MCF 10A (cell line): ENCODE results near the gene OR2L2. TPM values are rescaled to one million over a fixed set of nuclear protein-coding genes. Genes with fewer than 3 reads are reported as not detected.

Source experiments
- BruUV-seq: library from RNA; stranded (reverse); fragments of 400-500 nt; replicated peaks from 2 replicates; lab custom pipeline; 2021; lab: Mats Ljungman, UMichigan
- CTCF ChIA-PET: fragments of 300-600 bp; sonication (Branson Sonifier 250); formaldehyde crosslinking; extraction: SDS; loops from one replicate; lab custom pipeline; 2021; ENCODE audit warnings: antibody characterized with exemption, inconsistent platforms; lab: Yijun Ruan, JAX
- POLR2A ChIA-PET: fragments of 300-600, 350-650 bp; sonication (Branson Sonifier 250); formaldehyde crosslinking; extraction: SDS; loops from one replicate; lab custom pipeline; 2020; ENCODE audit warnings: antibody characterized with exemption, inconsistent platforms; lab: Yijun Ruan, JAX
- DNase-seq: peaks from one replicate; pipeline ENCODE4 v3.0.0-alpha.2; 2018; ENCODE audit not compliant: unreplicated experiment
- H3K27ac Mint-ChIP-seq: one replicate; pipeline ENCODE4 v1.8.0; 2022; ENCODE audit warnings: mild to moderate bottlenecking, low read depth, mixed read lengths; ENCODE audit not compliant: unreplicated experiment
- H3K27me3 Mint-ChIP-seq: one replicate; pipeline ENCODE4 v1.8.0; 2022; ENCODE audit warnings: mixed read lengths; ENCODE audit not compliant: insufficient read depth, unreplicated experiment
- H3K36me3 Mint-ChIP-seq: one replicate; pipeline ENCODE4 v1.8.0; 2022; ENCODE audit warnings: mild to moderate bottlenecking, moderate library complexity, mixed read lengths; ENCODE audit not compliant: insufficient read depth, unreplicated experiment
- H3K4me1 Mint-ChIP-seq: one replicate; pipeline ENCODE4 v1.8.0; 2022; ENCODE audit warnings: mixed read lengths; ENCODE audit not compliant: insufficient read depth, unreplicated experiment
- H3K4me3 Mint-ChIP-seq: one replicate; pipeline ENCODE4 v1.8.0; 2022; ENCODE audit warnings: mild to moderate bottlenecking, moderate library complexity, mixed read lengths; ENCODE audit not compliant: unreplicated experiment
- H3K9me3 Mint-ChIP-seq: one replicate; pipeline ENCODE4 v1.8.0; 2022; ENCODE audit warnings: mixed read lengths; ENCODE audit not compliant: unreplicated experiment
- CTCF ChIP-seq: fragments of 200-600 bp; IDR thresholded peaks from one replicate; pipeline ENCODE4 v1.8.0; 2022; ENCODE audit warnings: antibody characterized with exemption, mild to moderate bottlenecking; ENCODE audit not compliant: unreplicated experiment
- intact Hi-C: fragments of 100-400 bp; cut with micrococcal nuclease; formaldehyde crosslinking; loops from 2 replicates; pipeline ENCODE4 v1.14.1; 2022
- total RNA-seq: library from RNA; stranded (reverse); gene quantifications from 2 replicates; pipeline ENCODE4 v1.2.3, GENCODE V29; 2022

Gene OR2L2
- total RNA-seq, 1 experiment from 2014 or later = 0.19 TPM

DNA sequence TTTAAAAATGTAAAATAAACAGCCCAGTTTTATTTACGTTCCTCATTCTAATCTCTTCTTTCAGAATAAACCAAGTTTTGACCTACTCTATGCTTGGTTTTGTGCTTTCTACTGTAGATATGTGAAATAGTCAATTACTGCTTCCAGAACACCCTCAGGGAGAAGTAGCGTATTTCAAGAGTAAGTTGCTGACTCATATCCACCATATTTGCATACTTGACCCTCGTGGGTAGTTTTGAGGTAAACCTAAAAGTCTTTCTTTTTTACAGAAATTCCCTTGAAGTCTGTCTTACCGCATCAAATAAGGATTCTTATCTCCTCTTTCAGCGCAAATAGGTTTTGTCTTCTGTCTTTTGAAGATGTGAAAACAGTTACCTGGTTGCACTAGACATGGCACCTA, 15.3 kb downstream of the OR2L2 start:
- intact Hi-C loops = no loop called here
- CTCF ChIA-PET = no interaction called here
- no TSS peak for BruUV-seq
- Mint-ChIP-seq H3K4me3 (no peak overlapping the region), H3K9me3 (no peaks in the 10 kb centered on the region), H3K36me3 (no peaks in the 10 kb centered on the region), H3K27me3 (no peaks in the 10 kb centered on the region), H3K4me1 (peaks cover 13% of the 10 kb centered on the region), H3K27ac (no peak overlapping the region)
- POLR2A ChIA-PET = interaction anchor here (0.7 kb wide), 1 partner anchor 139 kb away, joined by 3 read pairs; no protein-coding TSS in a partner anchor
- TF ChIP-seq CTCF = no peak
- no peak for DNase-seq

- H3K4me1 Mint-ChIP-seq = peaks cover 13% of the 10 kb centered on the region
- no peaks in the 10 kb centered on the region for H3K9me3 Mint-ChIP-seq
- H3K36me3 Mint-ChIP-seq = no peaks in the 10 kb centered on the region
- BruUV-seq = no TSS peak
- H3K4me3 Mint-ChIP-seq = no peak within 1 kb of the TSS
- intact Hi-C loops = no loop called here
- POLR2A ChIA-PET = interaction anchor here (0.7 kb wide), 1 partner anchor 166 kb away, joined by 3 read pairs; no protein-coding TSS in a partner anchor
- CTCF ChIA-PET = interaction anchor here (0.6 to 1.5 kb wide), 4 partner anchors 9 to 880 kb away, joined by 3 to 6 read pairs (median 4); no protein-coding TSS in a partner anchor
- no peak for TF ChIP-seq CTCF
- no peak for DNase-seq
- no peak within 1 kb of the TSS for H3K27ac Mint-ChIP-seq
- H3K27me3 Mint-ChIP-seq = no peaks in the 10 kb centered on the region
Observed at GRCh38 chr1:248046536-248046935, 16.7 kb downstream of the OR2L2 start, which contains the start of gene OR2L3. Gene OR2L3, plus strand, starts transcription at chr1:248046836. Its CDS starts 13,846 bp downstream, at chr1:248060682.

DNA sequence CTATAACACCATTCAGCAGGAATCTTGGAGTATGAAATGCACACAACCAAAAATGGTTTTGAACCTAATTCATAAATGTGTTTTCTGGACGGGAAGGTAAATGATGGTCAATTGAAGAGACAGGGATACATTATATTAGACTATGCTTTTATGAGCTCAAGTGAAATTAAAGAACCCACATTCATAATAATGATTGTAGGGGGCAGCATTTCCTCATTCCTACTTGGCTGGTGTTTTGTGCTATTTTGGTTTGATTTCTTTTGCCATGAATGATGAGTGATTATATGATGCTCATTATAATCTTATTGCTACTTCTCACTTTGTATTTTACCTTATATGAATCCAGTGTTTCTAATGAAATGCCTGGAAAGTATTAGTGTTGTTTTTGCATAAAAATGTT, 17.1 kb downstream of the OR2L2 start:
- no peaks in the 10 kb centered on the region for H3K9me3 Mint-ChIP-seq
- TF ChIP-seq CTCF = peak; percentile 17
- H3K36me3 Mint-ChIP-seq = no peaks in the 10 kb centered on the region
- intact Hi-C loops = no loop called here
- POLR2A ChIA-PET = interaction anchor here (0.7 kb wide), 1 partner anchor 167 kb away, joined by 3 read pairs; no protein-coding TSS in a partner anchor
- H3K27ac Mint-ChIP-seq = no peak overlapping the region
- CTCF ChIA-PET = interaction anchor here (0.6 to 1.5 kb wide), 4 partner anchors 9 to 879 kb away, joined by 3 to 6 read pairs (median 4); no protein-coding TSS in a partner anchor
- H3K4me1 Mint-ChIP-seq = peaks cover 13% of the 10 kb centered on the region
- H3K27me3 Mint-ChIP-seq = no peaks in the 10 kb centered on the region
- no TSS peak for BruUV-seq
- H3K4me3 Mint-ChIP-seq = no peak overlapping the region
- no peak for DNase-seq

GRCh38 chr1:248054671-248055070, 24.8 kb downstream of the OR2L2 start:
- no peak overlapping the region for H3K27ac Mint-ChIP-seq
- intact Hi-C loops = no loop called here
- no TSS peak for BruUV-seq
- CTCF ChIA-PET = interaction anchor here (0.6 to 1.4 kb wide), 4 partner anchors 288 to 627 kb away, joined by 3 to 4 read pairs (median 3); no protein-coding TSS in a partner anchor
- POLR2A ChIA-PET = interaction anchor here (1.3 kb wide), 1 partner anchor 10 kb away, joined by 4 read pairs; no protein-coding TSS in a partner anchor
- H3K9me3 Mint-ChIP-seq = no peaks in the 10 kb centered on the region
- H3K36me3 Mint-ChIP-seq = no peaks in the 10 kb centered on the region
- no peaks in the 10 kb centered on the region for H3K27me3 Mint-ChIP-seq
- no peak overlapping the region for H3K4me3 Mint-ChIP-seq
- DNase-seq = no peak
- no peak for TF ChIP-seq CTCF
- peaks cover 6% of the 10 kb centered on the region for H3K4me1 Mint-ChIP-seq
